Lower leg skin (tissue), 4 donors: ENCODE measurements around the gene ATP1B2. TPM values are rescaled to one million over a fixed set of nuclear protein-coding genes. Genes with fewer than 3 reads are reported as not detected.

Source experiments
- DNase-seq, 2 donors: peaks; one replicate each; pipeline ENCODE4 v3.0.0-alpha.2; 2019; ENCODE audit warnings: low spot score in 2 of 2
- H3K4me3 ChIP-seq: fragments of 200-600 bp; sonication (generic); 2 replicates; pipeline ENCODE4 v1.5.1; 2017; ENCODE audit warnings: mild to moderate bottlenecking, low read depth; ENCODE audit not compliant: poor library complexity, severe bottlenecking
- POLR2A ChIP-seq, 2 donors: fragments of 450-650 bp; IDR thresholded peaks; one replicate each; pipeline ENCODE4 v1.6.1; 2016 to 2017; ENCODE audit warnings: antibody characterized with exemption in 2 of 2, mild to moderate bottlenecking in 1 of 2, moderate library complexity in 1 of 2
- WGBS, 2 donors: methylation state at CpG; one replicate each; pipeline ENCODE4 v1.1.5; 2018; 5-methylcytosine and 5-hydroxymethylcytosine counted together
- intact Hi-C: fragments of 100-400 bp; cut with DNase I; formaldehyde crosslinking; loops from one replicate; pipeline ENCODE4 v1.15.0; 2023; ENCODE audit warnings: low total_unique reads
- total RNA-seq, 4 donors: library from RNA; depleted of rRNA; stranded (reverse); fragments of >200 nt; gene quantifications; one replicate each; pipeline ENCODE4 v1.1.0, GENCODE V29; 2016
- TF ChIP-seq, protein P1 (sequence below), 3 donors: fragments of 450-650 bp; IDR thresholded peaks; one replicate each; pipeline ENCODE4 v1.5.1; 2016; ENCODE audit warnings: antibody characterized with exemption in 3 of 3, mild to moderate bottlenecking in 3 of 3, moderate library complexity in 2 of 3

Gene ATP1B2, protein sequence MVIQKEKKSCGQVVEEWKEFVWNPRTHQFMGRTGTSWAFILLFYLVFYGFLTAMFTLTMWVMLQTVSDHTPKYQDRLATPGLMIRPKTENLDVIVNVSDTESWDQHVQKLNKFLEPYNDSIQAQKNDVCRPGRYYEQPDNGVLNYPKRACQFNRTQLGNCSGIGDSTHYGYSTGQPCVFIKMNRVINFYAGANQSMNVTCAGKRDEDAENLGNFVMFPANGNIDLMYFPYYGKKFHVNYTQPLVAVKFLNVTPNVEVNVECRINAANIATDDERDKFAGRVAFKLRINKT
- 1 to 10 TPM in 1 of 4 donors, under 1 TPM in 2, not detected in 1; 0.42 to 3.0 (median 0.46) TPM for total RNA-seq

DNA sequence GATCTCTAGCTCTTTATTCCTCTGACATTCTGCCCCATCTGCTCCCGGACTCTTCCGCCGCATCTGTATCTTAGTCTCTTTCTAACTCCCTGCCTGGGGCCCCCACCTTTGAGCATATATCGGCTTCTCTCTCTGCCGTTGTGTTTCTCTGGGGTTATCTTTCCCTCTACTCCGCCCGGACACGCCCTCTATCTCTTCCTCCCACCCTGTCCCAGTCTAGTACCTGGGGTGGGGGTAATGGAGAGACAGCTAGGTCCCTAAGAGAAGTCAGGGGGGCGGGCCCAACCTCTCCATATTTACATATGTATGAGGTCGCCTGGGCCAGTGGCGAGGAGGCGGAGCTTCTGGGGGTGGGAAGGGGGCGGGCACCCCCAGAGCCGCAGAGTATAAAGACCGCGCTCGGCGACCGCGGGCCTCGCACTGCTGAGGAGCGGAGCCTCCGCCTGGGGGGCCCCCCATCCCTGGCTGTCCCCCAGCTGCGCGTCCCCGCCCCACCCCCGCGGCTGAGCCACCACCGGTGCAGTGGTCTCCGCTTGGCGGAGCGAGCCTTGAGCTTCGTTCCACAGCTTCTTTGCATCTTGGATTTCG lies at the start of gene ATP1B2:
TSS of gene ATP1B2 (plus strand) at position 418 of the 588 bp plus-strand sequence. CDS start 593 bp downstream, outside the sequence.
- 1 to 2% methylated on average over 22 to 34 of the region's 34 CpGs for WGBS, 2 donors
- DNase-seq = peak; percentile 41 to 89

DNA sequence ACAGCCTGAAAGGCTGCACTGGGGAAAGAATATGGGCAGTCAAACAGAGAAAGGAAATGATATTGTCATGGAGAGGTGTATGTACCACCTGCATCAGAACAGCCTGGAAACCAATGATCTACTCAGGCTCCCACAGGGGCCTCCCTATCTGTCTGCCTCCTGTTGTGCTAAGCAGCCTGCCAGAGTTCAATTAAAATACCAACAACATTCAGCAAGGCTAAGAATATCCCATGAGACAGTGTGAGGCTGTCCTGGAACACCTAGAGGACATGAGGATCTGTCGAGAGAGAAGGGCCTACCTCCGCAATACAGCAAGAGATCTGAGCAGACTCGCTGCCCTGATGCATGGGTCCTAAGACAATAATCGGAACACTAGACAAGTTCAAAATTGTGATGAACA lies 44.4 kb upstream of the ATP1B2 start:
- 96 to 97% methylated on average over 4 of the region's 4 CpGs for WGBS, 2 donors
- TF ChIP-seq, protein P1, sequence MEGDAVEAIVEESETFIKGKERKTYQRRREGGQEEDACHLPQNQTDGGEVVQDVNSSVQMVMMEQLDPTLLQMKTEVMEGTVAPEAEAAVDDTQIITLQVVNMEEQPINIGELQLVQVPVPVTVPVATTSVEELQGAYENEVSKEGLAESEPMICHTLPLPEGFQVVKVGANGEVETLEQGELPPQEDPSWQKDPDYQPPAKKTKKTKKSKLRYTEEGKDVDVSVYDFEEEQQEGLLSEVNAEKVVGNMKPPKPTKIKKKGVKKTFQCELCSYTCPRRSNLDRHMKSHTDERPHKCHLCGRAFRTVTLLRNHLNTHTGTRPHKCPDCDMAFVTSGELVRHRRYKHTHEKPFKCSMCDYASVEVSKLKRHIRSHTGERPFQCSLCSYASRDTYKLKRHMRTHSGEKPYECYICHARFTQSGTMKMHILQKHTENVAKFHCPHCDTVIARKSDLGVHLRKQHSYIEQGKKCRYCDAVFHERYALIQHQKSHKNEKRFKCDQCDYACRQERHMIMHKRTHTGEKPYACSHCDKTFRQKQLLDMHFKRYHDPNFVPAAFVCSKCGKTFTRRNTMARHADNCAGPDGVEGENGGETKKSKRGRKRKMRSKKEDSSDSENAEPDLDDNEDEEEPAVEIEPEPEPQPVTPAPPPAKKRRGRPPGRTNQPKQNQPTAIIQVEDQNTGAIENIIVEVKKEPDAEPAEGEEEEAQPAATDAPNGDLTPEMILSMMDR (IDR thresholded peaks at IDR 0.05) = no peak
- no peak for TF ChIP-seq POLR2A (IDR thresholded peaks at IDR 0.05)
- intact Hi-C loops = no loop called here
- no peak for DNase-seq
- H3K4me3 ChIP-seq = no peak overlapping the region

More for the DNA sequence above, at the start of gene ATP1B2:
- intact Hi-C loops = no loop called here
- TF ChIP-seq POLR2A (IDR thresholded peaks at IDR 0.05) = no peak
- TF ChIP-seq, protein P1 (IDR thresholded peaks at IDR 0.05) = no peak
- peak within 1 kb of the TSS; percentile 16 for H3K4me3 ChIP-seq

DNA sequence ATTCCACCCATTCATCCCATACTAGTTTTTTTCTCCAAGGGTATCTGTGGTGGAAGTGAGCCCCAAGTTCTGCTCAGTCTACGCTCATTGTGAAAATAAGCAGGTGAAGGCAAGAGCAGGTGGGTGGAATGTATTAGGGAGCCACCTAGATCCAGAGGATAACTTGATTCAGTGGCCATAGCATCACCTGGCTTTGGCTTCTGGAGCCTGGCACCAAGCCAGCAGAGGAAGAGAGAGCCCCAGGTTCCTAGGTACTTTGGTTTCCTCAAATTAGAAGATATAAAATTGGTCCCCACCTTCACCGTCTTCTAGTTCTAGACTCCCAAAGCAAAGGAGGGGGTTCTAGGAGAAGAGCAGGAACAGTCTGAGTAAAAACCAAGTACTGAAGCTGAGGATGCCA lies 40.1 kb upstream of the ATP1B2 start:
- DNase-seq = no peak
- TF ChIP-seq, protein P1 (IDR thresholded peaks at IDR 0.05) = no peak
- TF ChIP-seq POLR2A (IDR thresholded peaks at IDR 0.05) = no peak
- H3K4me3 ChIP-seq = no peak overlapping the region
- WGBS, 2 donors = 94 to 95% methylated on average over 2 of the region's 2 CpGs
- intact Hi-C loops = no loop called here

DNA sequence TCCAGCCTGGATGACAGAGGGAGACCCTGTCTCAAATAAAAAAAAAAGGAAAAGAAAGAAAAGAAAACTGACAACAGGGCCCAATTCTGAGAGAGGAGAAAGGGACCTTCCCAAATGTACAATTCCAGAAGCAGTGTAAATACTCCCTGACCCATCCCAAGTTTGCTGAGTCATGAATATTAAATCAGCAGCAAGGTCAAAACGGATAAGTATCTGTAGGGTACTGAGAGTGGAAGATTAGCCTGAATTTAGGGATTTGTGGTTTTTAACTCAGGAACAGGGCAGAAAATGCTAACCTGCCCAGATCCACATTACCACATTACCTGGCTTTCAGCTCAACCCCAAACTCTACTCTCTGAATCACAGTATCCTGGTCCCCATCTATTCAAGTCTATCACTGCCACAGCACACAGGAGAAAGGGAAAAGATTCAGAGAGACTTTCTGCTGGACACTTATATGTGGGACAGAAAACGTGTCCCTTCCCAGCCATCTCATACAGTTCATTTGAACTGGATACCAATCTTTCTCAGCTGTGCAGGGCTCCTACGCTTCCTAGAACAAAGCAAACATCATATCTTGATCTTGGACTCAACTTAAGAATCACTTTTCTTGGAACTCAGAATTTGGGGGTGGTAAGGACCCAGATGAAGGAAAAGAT lies 39.0 kb upstream of the ATP1B2 start:
- intact Hi-C loops = no loop called here
- no peak overlapping the region for H3K4me3 ChIP-seq
- WGBS, 2 donors = 60 to 64% methylated on average over 3 of the region's 3 CpGs
- no peak for TF ChIP-seq POLR2A (IDR thresholded peaks at IDR 0.05)
- TF ChIP-seq, protein P1 (IDR thresholded peaks at IDR 0.05) = no peak
- DNase-seq = no peak

DNA sequence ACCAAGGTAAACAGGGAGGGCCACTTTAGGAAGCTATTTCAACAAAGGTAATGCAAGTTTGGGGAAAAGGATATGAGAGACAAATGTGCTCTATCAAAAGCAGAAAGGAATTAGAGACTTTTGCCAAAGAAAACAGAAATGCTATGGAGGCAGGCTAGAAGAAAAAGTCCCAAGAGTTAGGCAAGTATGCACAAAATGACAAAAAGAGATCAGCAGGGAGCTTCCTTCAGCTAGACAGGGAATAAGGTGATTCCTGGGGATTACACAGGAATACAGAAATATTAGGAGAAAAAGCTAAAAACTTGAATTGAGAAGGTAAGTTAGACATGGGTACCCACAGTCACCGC lies 38.5 kb upstream of the ATP1B2 start:
- no peak for DNase-seq
- no peak overlapping the region for H3K4me3 ChIP-seq
- intact Hi-C loops = no loop called here
- TF ChIP-seq POLR2A (IDR thresholded peaks at IDR 0.05) = no peak
- TF ChIP-seq, protein P1 (IDR thresholded peaks at IDR 0.05) = no peak
- WGBS, 2 donors = 95 to 97% methylated on average over 1 of the region's 1 CpG
